ENCODE measurements around the gene DIP2A. TPM values are rescaled to one million over a fixed set of nuclear protein-coding genes. Genes with fewer than 3 reads are reported as not detected.
"Not testable (repeated sequence)": the region's sequence is repeated elsewhere in the genome, so short reads cannot be mapped to it uniquely, and the experiment has no call there.

DIP2A gene
- polyA plus RNA-seq, 5 donors = 48.0 to 68.7 (median 56.0) TPM

DNA sequence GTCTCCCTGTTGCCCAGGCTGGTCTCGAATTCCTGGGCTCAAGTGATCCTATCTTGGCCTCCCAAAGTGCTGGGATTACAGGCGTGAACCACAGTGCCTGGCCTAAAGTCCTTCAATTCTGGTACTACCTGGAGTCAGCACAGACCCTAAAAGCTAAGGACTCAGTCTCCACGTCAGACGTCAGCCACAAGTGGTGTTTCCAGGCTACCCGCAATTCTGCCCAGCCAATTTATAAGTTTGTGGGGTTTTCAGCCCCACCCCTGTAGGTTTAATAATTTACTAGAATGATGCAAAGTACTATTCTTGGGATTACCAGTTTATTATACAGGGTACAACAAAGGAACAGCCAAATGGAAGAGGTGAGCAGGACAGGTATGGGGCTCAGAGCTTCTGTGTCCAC lies 10.6 kb upstream of the DIP2A start:
- DNase-seq = no peak

- not testable (repeated sequence) for DNase-seq
Measured at GRCh38 chr21:46448855-46449254, 9.8 kb upstream of the DIP2A start.

- no peak for DNase-seq
Measured at GRCh38 chr21:46452710-46453109, 6.0 kb upstream of the DIP2A start.

GRCh38 chr21:46454142-46454541 lies 4.5 kb upstream of the DIP2A start:
- no peak for DNase-seq

GRCh38 chr21:46454634-46455390 lies 3.9 kb upstream of the DIP2A start:
- DNase-seq = no peak

- peak in 1 of 2 donors; percentile 31 for DNase-seq
Measured at GRCh38 chr21:46455575-46456385, 2.9 kb upstream of the DIP2A start.

GRCh38 chr21:46456750-46457149 lies 1.9 kb upstream of the DIP2A start:
- no peak for DNase-seq

DNA sequence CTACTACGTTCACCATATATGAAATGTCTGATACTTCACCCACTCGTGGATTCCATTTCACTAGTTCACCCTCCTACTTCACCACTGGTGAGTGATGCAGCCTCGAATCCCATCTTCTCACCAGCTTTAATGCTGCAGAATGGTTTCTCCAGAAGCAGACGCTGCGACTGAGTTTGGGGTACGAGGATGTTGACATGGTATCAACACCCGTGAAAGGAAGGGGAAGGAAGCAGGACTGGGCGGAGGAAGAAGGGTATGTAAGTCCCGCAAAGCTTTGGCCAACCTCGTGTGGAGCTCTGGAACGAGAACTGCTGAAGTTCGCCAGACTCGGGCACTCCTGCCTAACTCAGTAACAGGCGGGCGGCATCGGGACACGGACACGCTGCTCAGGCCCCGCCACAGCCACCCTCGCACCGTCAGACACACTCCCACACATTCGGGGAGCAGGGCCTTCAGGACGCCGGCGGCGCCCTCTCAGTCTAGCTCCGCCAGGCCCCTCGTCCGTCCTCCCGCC lies 833 bp upstream of the DIP2A start:
- DNase-seq = peak in 1 of 2 donors; percentile 25

DNA sequence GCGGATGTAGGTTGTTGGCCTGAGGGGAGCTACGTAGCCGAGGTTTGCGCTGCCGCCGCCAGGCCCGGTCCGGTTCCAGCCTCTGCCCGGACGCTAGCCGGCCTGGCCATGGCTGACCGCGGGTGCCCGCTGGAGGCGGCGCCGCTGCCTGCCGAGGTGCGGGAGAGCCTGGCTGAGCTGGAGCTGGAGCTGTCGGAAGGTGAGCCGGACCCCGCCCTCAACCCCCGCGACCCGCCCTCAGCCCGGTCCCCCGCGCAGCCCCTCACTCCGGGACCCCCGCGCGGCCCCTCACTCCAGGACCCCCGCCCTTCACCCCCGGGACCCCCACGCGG lies 299 bp downstream of the DIP2A start:
- no peak for DNase-seq

DNA sequence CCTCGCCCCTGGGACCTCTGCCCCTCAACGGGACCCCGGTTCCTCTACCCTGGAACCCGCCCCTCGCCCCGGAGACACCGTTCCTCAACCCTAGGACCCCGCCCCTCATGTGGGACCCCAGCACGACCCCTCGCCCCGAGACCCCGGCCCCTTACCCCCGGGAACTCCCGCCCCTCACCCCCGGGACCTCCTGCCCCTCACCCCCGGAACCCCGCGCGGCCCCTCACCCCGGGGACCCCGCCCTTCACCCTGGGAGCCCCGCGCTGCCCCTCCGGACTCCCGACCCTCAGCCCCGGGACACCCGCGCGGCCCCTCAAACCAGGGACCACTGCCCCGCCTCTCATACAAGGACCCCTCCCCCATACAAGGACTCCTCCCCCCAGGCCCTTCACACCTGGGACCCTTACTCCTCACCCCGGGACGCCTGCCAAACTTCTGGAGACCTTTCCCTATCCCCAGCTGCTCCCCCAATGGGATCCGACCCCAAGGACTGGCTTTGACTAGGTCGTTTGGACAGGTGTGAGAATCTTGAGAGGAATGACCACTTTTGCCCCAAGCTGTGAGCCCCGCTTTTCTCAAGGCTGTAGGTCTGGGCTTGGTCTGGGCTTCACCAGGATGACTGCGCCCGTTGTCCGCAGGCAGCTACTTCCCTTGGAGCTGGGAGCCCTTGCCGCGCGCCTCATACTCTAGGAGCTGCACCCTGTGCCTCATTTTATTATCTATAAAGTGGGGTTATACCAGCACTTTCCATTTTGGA lies 843 bp downstream of the DIP2A start:
- DNase-seq = peak in 1 of 2 donors; percentile 16

DNA sequence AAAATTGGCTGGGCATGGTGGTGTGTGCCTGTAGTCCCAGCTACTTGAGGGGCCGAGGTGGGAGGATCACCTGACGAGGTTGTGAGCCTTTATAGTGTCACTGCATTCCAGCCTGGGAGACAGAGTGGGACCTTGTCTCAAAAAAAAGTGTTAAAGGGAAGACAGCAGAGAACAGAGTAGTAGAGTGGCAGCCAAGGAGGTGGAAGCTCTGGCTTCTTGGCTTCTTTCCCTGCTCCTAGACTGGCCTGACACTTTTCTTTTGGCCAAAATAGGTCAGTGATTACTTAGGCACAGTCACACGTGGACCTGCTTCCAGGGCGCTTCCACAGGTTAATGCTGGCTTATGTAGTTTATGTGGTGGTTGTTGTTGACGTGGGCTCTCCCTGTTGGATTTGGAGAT lies 3.2 kb downstream of the DIP2A start:
- DNase-seq = no peak

DNA sequence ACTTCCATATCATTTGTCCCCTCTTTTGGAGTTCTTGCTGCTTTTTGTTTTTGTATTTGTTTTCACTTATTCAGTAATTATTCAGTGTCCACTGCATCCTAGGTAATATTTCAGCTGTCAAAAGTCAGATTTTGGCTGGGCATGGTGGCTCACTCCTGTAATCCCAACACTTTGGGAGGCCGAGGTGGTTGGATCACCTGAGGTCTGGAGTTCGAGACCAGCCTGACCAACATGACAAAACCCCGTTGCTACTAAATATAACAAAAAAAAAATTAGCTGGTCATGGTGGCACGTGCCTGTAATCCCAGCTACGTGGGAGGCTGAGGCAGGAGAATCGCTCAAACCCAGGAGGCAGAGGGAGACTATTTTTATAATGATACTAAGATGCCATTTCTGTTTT lies 6.5 kb downstream of the DIP2A start:
- DNase-seq = not testable (repeated sequence)

- DNase-seq = no peak
Measured at GRCh38 chr21:46465651-46466050, 7.0 kb downstream of the DIP2A start.

- DNase-seq = no peak
Measured at GRCh38 chr21:46468108-46468774, 9.6 kb downstream of the DIP2A start.

DNA sequence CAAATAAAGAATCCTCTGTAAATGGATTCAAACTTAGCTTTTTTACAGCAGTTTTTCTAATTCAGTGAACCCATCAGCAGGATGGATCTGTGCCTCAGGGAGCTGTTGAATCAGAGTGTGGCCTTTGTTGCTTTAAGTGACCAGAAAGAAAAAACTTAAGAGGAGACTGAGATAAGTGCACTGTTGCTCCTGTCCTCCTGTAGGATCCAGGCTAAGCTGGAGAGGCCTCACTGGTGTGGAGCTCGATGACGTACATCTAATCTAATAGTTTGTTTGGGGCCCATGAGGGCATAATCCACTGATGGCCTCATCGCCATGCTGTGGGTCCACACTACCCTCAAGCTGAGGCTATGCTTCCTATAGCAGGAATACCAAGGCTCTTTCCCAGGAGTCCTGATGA lies 10.6 kb downstream of the DIP2A start:
- no peak for DNase-seq

- no peak for DNase-seq
Measured at GRCh38 chr21:46471514-46471913, 12.8 kb downstream of the DIP2A start.

DNA sequence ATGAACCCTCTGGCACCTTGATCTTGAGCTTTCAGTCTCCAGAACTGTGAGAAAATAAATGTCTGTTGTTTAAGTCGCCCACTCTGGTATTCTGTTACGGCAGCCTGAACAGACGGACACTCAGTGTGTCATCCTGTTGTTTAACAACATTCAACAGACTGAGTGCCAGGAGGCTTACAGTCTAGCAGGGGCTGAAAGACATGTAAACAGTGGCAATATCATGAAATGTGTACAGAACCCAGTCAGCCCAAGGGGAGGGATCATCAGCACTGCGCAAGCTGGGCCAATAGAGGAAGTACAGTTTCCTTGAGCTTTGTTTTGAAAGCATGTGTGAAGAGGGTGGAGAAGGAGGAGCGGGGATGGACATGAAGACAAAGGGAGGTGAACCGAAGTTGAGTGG lies 13.6 kb downstream of the DIP2A start:
- no peak for DNase-seq

GRCh38 chr21:46474382-46474781 lies 15.7 kb downstream of the DIP2A start:
- no peak for DNase-seq

GRCh38 chr21:46475296-46475695 lies 16.6 kb downstream of the DIP2A start:
- DNase-seq = no peak

DNA sequence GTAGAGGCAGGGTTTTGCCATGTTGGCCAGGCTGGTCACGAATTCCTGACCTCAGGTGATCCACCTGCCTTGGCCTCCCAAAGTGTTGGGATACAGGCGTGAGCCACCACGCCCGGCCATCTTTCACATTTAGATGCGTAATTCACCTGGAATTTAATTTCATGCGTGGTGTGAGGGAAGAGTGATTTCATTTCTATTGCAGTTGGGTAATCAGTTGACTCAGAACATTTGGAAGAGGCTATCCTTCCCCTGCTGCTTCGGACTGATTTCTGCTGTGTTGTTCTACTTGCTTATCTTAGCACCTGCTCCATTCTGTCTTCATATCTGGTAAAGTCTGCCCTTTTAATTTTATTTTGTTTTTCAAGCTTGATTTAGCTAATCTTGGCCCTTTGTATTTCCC lies 19.1 kb downstream of the DIP2A start:
- no peak for DNase-seq

GRCh38 chr21:46478910-46479309 lies 20.2 kb downstream of the DIP2A start:
- DNase-seq = no peak

DNA sequence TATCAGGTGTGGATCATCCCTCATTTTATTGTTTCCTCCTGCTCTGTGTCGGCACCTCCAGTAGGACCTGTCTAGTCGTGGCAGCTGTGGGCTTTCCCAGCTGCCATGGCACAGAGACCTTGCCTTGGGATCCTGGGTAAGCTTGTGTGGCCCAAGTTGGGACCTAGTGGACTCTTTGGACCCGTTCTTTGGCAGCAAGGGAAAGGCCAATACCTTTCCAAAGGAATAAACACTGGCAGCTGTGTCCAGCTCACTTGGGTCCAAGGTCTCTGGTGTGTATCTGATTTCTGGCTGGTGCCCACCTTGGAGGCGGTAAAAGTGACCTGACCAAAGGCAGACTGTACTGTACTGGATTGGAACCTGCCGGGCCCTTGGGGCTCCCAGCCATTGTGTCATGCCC lies 21.8 kb downstream of the DIP2A start:
- DNase-seq = no peak

All from right lung (tissue), 5 donors.